GM19240 (cell line): ENCODE results near the gene ZFP69.
"Not testable (repeated sequence)": the region's sequence is repeated elsewhere in the genome, so short reads cannot be mapped to it uniquely, and the experiment has no call there.

Experiments used
- DNase-seq: peaks from one replicate; pipeline ENCODE4 v3.0.0; 2011; ENCODE audit warnings: low spot score; ENCODE audit not compliant: insufficient read length

ZFP69 gene

GRCh38 chr1:40476924-40477677, at the start of gene ZFP69:
TSS of gene ZFP69 (plus strand) at chr1:40477290. CDS start at chr1:40479362, 2,072 bp downstream.
- DNase-seq, result peak; percentile 70

DNA sequence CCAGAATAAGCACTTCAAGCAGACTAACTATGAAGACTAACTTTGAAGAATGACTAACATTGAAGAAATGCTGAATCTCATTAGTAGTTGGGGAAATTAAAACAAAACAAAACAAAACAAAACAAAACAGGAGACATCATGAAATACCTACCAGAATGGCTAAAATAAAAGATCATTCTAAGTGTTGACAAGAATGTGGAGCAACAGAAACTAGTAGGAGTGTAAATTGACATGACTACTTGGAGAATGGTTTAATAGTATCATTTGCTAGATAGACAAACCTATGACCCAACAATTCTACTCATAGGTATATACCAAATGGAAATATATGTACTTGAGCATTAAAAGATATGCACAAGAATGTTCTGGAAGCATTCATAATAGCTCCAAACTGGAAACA, 45.7 kb upstream of the ZFP69 start:
- DNase-seq, result no peak

- no peak for DNase-seq
Measured at GRCh38 chr1:40432644-40433390, 44.3 kb upstream of the ZFP69 start.

- DNase-seq, result no peak
Measured at GRCh38 chr1:40435471-40435870, 41.6 kb upstream of the ZFP69 start.

- no peak for DNase-seq
Measured at GRCh38 chr1:40435876-40436275, 41.2 kb upstream of the ZFP69 start.

DNA sequence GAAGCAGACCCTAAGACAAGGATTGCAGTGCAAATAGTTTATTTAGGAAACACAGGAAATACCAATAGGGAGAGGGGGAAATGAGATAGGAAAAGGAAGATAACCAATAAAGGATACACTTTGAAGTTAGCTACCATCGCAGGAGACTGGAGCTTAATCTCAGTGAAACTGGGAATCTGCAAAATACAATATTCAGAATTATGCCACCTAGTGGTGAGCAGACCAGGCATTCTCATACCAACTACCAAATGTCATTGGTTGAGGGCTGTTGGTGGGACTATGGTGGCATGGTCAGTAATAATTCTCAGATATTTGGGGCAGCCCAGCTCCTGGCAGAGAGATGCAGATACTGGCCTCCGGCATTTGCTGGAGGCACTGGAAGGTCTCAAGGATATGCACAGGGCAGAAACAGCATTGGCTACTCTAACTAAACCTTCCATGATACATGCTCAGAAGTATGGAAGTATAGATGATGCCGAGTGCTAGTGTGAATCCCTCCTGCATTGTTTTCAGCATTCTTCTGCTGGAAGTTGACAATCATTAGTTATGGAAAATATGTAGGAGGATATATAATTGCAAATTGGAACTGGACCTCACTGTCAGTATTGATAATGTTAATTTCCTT, 38.6 kb upstream of the ZFP69 start:
- no peak for DNase-seq

- no peak for DNase-seq
Measured at GRCh38 chr1:40439247-40439646, 37.8 kb upstream of the ZFP69 start.

DNA sequence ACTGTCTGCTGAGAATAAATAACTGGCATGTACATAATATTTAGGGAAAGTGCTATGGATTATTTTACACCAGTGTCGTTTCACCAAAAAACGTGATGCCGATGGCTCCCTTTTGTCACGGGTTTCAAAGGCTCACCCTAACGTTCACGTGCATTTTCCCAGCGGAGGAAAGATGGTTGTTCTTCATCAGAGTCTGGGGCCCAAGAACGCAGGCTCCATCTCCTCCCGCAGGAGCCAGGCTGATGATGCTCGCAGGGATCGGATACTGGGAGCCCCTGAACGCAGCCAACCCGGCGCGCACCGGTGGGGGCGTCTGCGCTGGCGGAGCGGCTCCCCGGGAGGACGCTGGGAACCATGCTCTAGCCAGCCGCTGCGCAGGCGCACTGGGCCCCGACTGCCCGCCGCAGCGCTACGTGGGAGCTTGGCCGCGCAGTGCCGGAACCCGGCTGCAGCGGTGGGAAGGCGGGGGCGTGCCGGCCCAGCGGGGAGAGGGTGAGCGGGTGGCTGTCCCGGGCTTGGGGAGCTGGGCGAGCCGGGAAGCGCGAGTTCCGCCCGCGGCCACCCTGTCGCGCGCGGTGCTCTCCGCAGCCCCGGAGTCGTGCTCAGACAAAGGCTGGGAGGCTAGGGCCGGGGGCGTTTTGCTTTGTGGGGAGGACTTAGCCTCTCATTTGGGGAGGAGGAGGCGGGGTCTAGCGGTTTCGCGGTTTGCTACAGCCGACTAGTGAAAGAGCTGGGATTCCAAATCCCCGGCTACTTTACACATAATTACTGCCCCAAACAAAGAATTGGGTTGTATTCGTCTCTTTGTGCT, 27.2 kb upstream of the ZFP69 start, which contains the start of gene ZFP69B:
TSS of gene ZFP69B (plus strand) at position 793 of the 811 bp plus-strand sequence. CDS start 486 bp downstream, outside the sequence.
- DNase-seq, result peak; percentile 84

GRCh38 chr1:40450495-40451237, 26.4 kb upstream of the ZFP69 start:
- no peak for DNase-seq

- no peak for DNase-seq
Measured at GRCh38 chr1:40451238-40451585, 25.9 kb upstream of the ZFP69 start.

DNA sequence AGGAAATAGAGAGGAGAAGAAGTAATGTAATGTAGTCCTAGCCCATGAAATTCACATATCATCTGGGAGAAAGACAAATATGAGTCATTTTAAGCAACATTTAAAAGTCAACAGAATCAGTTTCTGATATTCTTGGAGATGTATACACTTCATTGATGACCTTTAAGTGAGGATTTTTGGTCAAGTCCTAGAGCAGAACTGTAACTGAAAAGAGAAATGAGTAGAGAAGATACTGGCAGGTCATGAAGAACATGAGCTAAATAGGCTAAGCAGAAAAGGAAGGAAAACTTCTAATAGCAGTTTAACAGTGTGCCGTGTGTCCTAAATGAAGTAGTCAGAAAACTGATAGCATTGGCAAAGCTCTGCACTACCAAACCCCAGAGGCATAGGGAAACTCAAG, 22.2 kb upstream of the ZFP69 start:
- no peak for DNase-seq

DNA sequence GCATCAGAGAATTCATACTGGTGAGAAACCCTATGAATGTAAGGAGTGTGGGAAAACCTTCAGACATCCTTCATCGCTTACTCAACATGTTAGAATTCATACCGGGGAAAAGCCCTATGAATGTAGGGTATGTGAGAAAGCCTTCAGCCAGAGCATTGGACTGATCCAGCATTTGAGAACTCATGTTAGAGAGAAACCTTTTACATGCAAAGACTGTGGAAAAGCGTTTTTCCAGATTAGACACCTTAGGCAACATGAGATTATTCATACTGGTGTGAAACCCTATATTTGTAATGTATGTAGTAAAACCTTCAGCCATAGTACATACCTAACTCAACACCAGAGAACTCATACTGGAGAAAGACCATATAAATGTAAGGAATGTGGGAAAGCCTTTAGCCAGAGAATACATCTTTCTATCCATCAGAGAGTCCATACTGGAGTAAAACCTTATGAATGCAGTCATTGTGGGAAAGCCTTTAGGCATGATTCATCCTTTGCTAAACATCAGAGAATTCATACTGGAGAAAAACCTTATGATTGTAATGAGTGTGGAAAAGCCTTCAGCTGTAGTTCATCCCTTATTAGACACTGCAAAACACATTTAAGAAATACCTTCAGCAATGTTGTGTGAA, 14.0 kb upstream of the ZFP69 start:
- DNase-seq, result no peak

- no peak for DNase-seq
Measured at GRCh38 chr1:40469327-40469726, 7.8 kb upstream of the ZFP69 start.

- no peak for DNase-seq
Measured at GRCh38 chr1:40475268-40475667, 1.8 kb upstream of the ZFP69 start.

DNA sequence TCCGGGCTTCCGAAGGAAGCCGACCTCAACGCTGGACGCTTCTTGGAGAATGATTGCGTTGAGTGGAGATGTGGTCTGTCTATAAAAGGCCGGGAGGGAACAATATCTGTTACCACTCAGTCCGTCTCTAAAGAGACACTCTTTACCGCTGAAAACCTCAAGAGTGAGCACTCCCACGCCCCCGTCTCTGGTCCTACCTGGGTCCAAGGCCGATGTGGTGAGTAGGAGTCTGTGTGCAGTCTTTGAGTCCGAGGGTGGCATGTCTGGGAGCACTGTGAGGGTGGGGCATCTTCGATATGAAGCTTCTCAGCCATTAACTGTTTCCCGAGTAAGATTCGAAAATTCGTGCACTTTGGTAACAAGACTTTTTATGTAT, 576 bp downstream of the ZFP69 start:
- DNase-seq, result no peak

- no peak for DNase-seq
Measured at GRCh38 chr1:40478276-40478675, 1.2 kb downstream of the ZFP69 start.

GRCh38 chr1:40479156-40479555, 2.1 kb downstream of the ZFP69 start:
- no peak for DNase-seq

GRCh38 chr1:40495315-40495903, 18.3 kb downstream of the ZFP69 start:
- DNase-seq, result no peak

DNA sequence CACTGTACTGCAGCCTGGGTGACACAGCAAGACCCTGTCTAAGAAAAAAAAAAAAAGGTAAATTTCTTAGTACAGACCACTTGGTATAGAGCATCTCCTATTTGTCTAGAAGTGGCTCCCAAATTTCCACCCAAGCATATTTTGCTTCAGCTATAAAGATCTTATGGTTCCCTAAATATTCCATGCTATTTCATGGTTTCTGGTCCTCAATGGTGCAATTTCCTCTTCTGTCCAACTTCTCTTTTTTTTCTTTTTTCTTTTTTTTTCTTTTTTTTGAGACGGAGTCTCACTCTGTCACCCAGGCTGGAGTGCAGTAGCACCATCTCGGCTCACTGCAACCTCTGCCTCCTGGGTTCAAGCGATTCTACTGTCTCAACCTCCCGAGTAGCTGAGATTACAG, 25.6 kb downstream of the ZFP69 start:
- DNase-seq, result not testable (repeated sequence)

DNA sequence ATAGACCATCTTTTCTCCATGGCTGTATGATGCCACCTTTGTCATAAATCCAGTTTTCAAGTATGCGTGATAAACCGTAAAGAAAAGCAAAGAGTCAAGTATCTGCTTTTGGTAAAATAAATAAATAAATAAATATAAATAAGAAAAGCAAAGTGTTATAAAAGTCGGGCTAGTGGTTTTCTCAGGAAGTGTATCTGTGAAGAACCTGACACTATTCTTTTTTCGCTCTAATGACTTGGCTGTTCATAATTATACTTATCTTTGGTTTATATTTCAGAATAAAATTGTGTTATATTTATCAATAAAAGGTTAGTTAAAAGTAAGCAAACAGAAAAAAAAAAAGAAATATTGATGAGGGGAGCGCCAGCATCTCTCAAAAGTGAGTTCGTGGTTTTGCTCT, 30.9 kb downstream of the ZFP69 start:
- DNase-seq, result no peak
